HUES64 (cell line): ENCODE data around the gene SHROOM2.

Source experiments
- H3K27ac ChIP-seq: 2 replicates; pipeline ENCODE4 v1.7.0; 2013; ENCODE audit warnings: low read depth, low read length, inconsistent platforms
- H3K27me3 ChIP-seq: 2 replicates; pipeline ENCODE4 v1.6.1; 2013; ENCODE audit warnings: mild to moderate bottlenecking, low read length; ENCODE audit not compliant: insufficient read depth
- H3K36me3 ChIP-seq: 2 replicates; pipeline ENCODE4 v1.6.1; 2013; ENCODE audit warnings: mild to moderate bottlenecking, low read length; ENCODE audit not compliant: insufficient read depth
- H3K4me1 ChIP-seq: 2 replicates; pipeline ENCODE4 v1.6.1; 2013; ENCODE audit warnings: mild to moderate bottlenecking, low read length, moderate library complexity; ENCODE audit not compliant: insufficient read depth
- H3K4me3 ChIP-seq: 2 replicates; pipeline ENCODE4 v1.5.1; 2013; ENCODE audit warnings: mild to moderate bottlenecking, low read length, moderate library complexity
- H3K9ac ChIP-seq: 2 replicates; pipeline ENCODE4 v1.6.1; 2013; ENCODE audit warnings: mild to moderate bottlenecking, low read depth, low read length
- H3K9me3 ChIP-seq: 2 replicates; pipeline ENCODE4 v1.6.1; 2013; ENCODE audit warnings: low read depth, low read length; ENCODE audit not compliant: insufficient read depth
- WGBS: fragments of 150-250, 120-280 bp; methylation state at CpG from one replicate; pipeline ENCODE4 v1.1.7; 2013; ENCODE audit warnings: missing lambda C conversion rate; 5-methylcytosine and 5-hydroxymethylcytosine counted together

The SHROOM2 gene

DNA sequence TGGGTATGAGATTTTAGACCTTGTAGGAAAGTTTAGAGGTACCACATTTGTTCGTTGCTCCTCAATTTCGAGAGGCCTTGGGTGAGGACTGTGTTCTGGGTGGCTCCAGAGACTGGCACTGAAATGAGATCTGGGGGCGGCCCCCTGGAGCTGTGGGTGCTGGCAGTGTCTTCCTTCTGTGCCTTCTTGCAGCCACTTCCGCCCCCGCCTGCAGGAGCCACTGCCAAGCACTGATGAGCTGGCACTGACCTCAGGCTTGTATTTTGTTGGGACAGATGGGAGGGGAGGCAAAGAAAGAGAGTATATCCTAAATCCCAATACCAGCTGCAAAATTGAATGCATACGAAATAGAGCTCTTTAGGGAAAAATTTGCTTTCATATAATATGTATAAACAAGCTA, 116.4 kb downstream of the SHROOM2 start:
- WGBS, result 93% methylated on average over 5 of the region's 6 CpGs
- no peaks in the 10 kb centered on the region for H3K9me3 ChIP-seq
- no peak overlapping the region for H3K27ac ChIP-seq
- H3K4me3 ChIP-seq, result no peak overlapping the region
- H3K36me3 ChIP-seq, result no peaks in the 10 kb centered on the region
- H3K27me3 ChIP-seq, result no peaks in the 10 kb centered on the region
- H3K4me1 ChIP-seq, result no peaks in the 10 kb centered on the region
- no peak overlapping the region for H3K9ac ChIP-seq

GRCh38 chrX:9903146-9903545, 116.9 kb downstream of the SHROOM2 start:
- H3K27ac ChIP-seq, result no peak overlapping the region
- WGBS, result over 99% methylated on average over 5 of the region's 5 CpGs

DNA sequence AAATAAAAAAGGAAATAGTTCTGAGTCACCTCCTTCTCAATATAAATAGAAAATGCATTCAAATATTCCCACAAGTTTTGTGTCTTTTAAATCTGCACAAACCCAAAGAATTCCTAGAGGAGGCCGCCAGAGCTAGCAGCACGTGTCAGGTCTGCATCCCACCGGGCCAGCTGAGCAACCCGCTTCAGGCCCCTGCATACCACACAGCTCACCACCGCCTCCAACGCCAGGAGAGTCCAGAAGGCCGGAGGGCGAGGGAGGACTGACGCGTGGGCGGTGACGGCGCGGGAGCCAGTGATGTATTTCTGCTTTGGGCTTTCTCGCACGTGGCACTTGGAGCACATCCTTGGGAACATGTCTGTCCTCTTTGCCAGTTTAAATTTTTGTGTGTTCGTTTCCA, 119.1 kb downstream of the SHROOM2 start:
- Histone ChIP-seq H3K9me3 (no peaks in the 10 kb centered on the region), H3K27ac (no peak overlapping the region), H3K9ac (no peak overlapping the region), H3K4me1 (no peaks in the 10 kb centered on the region), H3K36me3 (no peaks in the 10 kb centered on the region), H3K27me3 (no peaks in the 10 kb centered on the region), H3K4me3 (no peak overlapping the region)
- 92% methylated on average over 17 of the region's 17 CpGs for WGBS

More at GRCh38 chrX:9903146-9903545, 116.9 kb downstream of the SHROOM2 start:
- Histone ChIP-seq H3K27me3 (no peaks in the 10 kb centered on the region), H3K4me3 (no peak overlapping the region), H3K9ac (no peak overlapping the region), H3K36me3 (no peaks in the 10 kb centered on the region), H3K9me3 (no peaks in the 10 kb centered on the region), H3K4me1 (no peaks in the 10 kb centered on the region)

- no peaks in the 10 kb centered on the region for H3K9me3 ChIP-seq
- no peak overlapping the region for H3K4me3 ChIP-seq
- H3K27me3 ChIP-seq, result no peaks in the 10 kb centered on the region
- no peak overlapping the region for H3K27ac ChIP-seq
- H3K9ac ChIP-seq, result no peak overlapping the region
- H3K4me1 ChIP-seq, result no peaks in the 10 kb centered on the region
- 96% methylated on average over 5 of the region's 5 CpGs for WGBS
- H3K36me3 ChIP-seq, result no peaks in the 10 kb centered on the region
These were observed 119.5 kb downstream of the SHROOM2 start for GRCh38 chrX:9905721-9906120.

- Histone ChIP-seq H3K9me3 (no peaks in the 10 kb centered on the region), H3K27ac (no peak overlapping the region), H3K4me3 (no peak overlapping the region), H3K27me3 (no peaks in the 10 kb centered on the region), H3K36me3 (no peaks in the 10 kb centered on the region), H3K4me1 (no peaks in the 10 kb centered on the region; the same call in 1 of the 2 replicates), H3K9ac (no peak overlapping the region)
- 86% methylated on average over 10 of the region's 10 CpGs for WGBS
These were observed 120.7 kb downstream of the SHROOM2 start for GRCh38 chrX:9906919-9907318.

GRCh38 chrX:9907645-9908387, 121.6 kb downstream of the SHROOM2 start:
- Histone ChIP-seq H3K27ac (no peak overlapping the region), H3K4me1 (peaks cover 6% of the 10 kb centered on the region; the same call in 1 of the 2 replicates), H3K27me3 (no peaks in the 10 kb centered on the region), H3K36me3 (no peaks in the 10 kb centered on the region), H3K9ac (no peak overlapping the region), H3K9me3 (no peaks in the 10 kb centered on the region), H3K4me3 (no peak overlapping the region)
- WGBS, result 92% methylated on average over 6 of the region's 8 CpGs

DNA sequence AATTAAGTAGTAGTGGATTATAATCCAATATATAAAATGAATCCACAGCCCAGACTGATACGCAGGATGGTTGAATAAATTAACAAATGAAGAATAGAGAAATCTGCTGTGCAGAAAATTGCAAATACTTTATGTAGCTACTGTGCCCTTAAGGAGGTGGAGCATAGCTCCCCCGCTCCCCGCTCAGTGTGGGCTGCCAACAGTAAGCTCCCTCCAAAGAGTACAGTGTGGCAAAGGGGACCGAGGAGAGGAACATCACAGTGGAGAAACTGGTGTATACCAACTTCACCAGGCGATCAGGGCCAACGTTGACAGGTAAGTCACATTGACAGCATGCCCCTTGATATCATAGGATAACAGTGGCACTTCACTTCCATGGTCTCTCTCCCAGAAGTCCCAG, 123.0 kb downstream of the SHROOM2 start:
- Histone ChIP-seq H3K27me3 (no peaks in the 10 kb centered on the region), H3K9ac (no peak overlapping the region), H3K36me3 (no peaks in the 10 kb centered on the region), H3K4me1 (peaks cover 10% of the 10 kb centered on the region; the same call in 1 of the 2 replicates), H3K27ac (no peak overlapping the region), H3K9me3 (no peaks in the 10 kb centered on the region), H3K4me3 (no peak overlapping the region)
- WGBS, result 92% methylated on average over 6 of the region's 6 CpGs

GRCh38 chrX:9911487-9911886, 125.3 kb downstream of the SHROOM2 start:
- Histone ChIP-seq H3K9me3 (no peaks in the 10 kb centered on the region), H3K9ac (no peak overlapping the region), H3K27me3 (no peaks in the 10 kb centered on the region), H3K36me3 (no peaks in the 10 kb centered on the region), H3K27ac (no peak overlapping the region), H3K4me3 (no peak overlapping the region), H3K4me1 (peaks cover 10% of the 10 kb centered on the region; the same call in 1 of the 2 replicates)
- 87% methylated on average over 7 of the region's 7 CpGs for WGBS

GRCh38 chrX:9912351-9913145, 126.3 kb downstream of the SHROOM2 start:
- peak overlapping the region; percentile 3; the same call in 1 of the 2 replicates for H3K4me3 ChIP-seq
- no peaks in the 10 kb centered on the region for H3K27me3 ChIP-seq
- H3K27ac ChIP-seq, result no peak overlapping the region; the same call in 1 of the 2 replicates
- H3K36me3 ChIP-seq, result no peaks in the 10 kb centered on the region
- no peaks in the 10 kb centered on the region for H3K9me3 ChIP-seq
- H3K9ac ChIP-seq, result no peak overlapping the region
- WGBS, result 60% methylated on average over 31 of the region's 31 CpGs
- H3K4me1 ChIP-seq, result peaks cover 10% of the 10 kb centered on the region; the same call in 1 of the 2 replicates

DNA sequence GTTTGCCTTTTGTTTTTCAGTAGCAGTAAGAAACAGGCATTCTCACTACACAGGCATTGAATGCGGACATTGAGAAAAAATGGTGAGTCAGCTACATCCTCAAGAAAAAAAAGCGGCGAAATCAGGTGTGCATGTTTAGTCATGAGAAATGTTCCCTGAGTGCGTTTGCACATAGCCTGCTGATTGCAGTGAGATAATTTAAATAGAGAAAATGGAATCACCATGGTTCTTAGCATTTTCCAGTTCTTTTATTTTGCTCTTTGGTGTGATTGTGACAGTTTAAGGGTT, 126.9 kb downstream of the SHROOM2 start:
- no peak overlapping the region for H3K4me3 ChIP-seq
- H3K36me3 ChIP-seq, result no peaks in the 10 kb centered on the region
- 92% methylated on average over 4 of the region's 4 CpGs for WGBS
- no peak overlapping the region for H3K9ac ChIP-seq
- peaks cover 10% of the 10 kb centered on the region; the same call in 1 of the 2 replicates for H3K4me1 ChIP-seq
- no peaks in the 10 kb centered on the region for H3K27me3 ChIP-seq
- no peak overlapping the region for H3K27ac ChIP-seq
- no peaks in the 10 kb centered on the region for H3K9me3 ChIP-seq

- no peaks in the 10 kb centered on the region for H3K9me3 ChIP-seq
- no peak overlapping the region for H3K27ac ChIP-seq
- H3K36me3 ChIP-seq, result no peaks in the 10 kb centered on the region
- H3K4me3 ChIP-seq, result no peak overlapping the region
- H3K27me3 ChIP-seq, result no peaks in the 10 kb centered on the region
- H3K4me1 ChIP-seq, result 0 out of 2 replicates have a peak, but pooled peaks cover 6% of the 10 kb centered on the region
- 81% methylated on average over 5 of the region's 5 CpGs for WGBS
- H3K9ac ChIP-seq, result no peak overlapping the region
These were observed 131.6 kb downstream of the SHROOM2 start for GRCh38 chrX:9917861-9918260.
